WERI-Rb-1 (cell line): ENCODE data around the gene CYP4F8.
"Not testable (repeated sequence)": the region's sequence is repeated elsewhere in the genome, so short reads cannot be mapped to it uniquely, and the experiment has no call there.

ENCODE experiments used
- DNase-seq: peaks from one replicate; pipeline ENCODE4 v3.0.0-alpha.2; 2020
- H3K27ac ChIP-seq: fragments of 250-450 bp; sonication (Bioruptor Pico); 2 replicates; pipeline ENCODE4 v1.5.1; 2020; ENCODE audit warnings: mild to moderate bottlenecking, moderate library complexity
- H3K27me3 ChIP-seq: fragments of 250-450 bp; sonication (Bioruptor Pico); 2 replicates; pipeline ENCODE4 v1.5.1; 2021; ENCODE audit warnings: mild to moderate bottlenecking, low read depth, moderate library complexity; ENCODE audit not compliant: insufficient read depth, severe bottlenecking
- H3K36me3 ChIP-seq: fragments of 250-450 bp; sonication (Bioruptor Pico); 2 replicates; pipeline ENCODE4 v1.5.1; 2020; ENCODE audit warnings: mild to moderate bottlenecking, moderate library complexity
- H3K4me3 ChIP-seq: 2 replicates; pipeline ENCODE4 v1.5.1; 2011; ENCODE audit warnings: low read depth, mild to moderate bottlenecking, control low read depth, low read length
- H3K9me3 ChIP-seq: fragments of 250-450 bp; sonication (Bioruptor Pico); 2 replicates; pipeline ENCODE4 v1.5.1; 2021; ENCODE audit warnings: mild to moderate bottlenecking, moderate library complexity; ENCODE audit not compliant: severe bottlenecking
- CTCF ChIP-seq: IDR thresholded peaks from 2 replicates; pipeline ENCODE4 v1.5.1; 2011; ENCODE audit warnings: low read depth, mild to moderate bottlenecking, control low read depth, inconsistent platforms, low read length

Gene CYP4F8

GRCh38 chr19:15675560-15675959, 60.5 kb downstream of the CYP4F8 start:
- Histone ChIP-seq H3K36me3 (no peaks in the 10 kb centered on the region), H3K27ac (no peak overlapping the region), H3K9me3 (no peaks in the 10 kb centered on the region), H3K4me3 (no peak overlapping the region), H3K27me3 (peaks cover 13% of the 10 kb centered on the region)
- no peak for TF ChIP-seq CTCF
- DNase-seq = no peak

DNA sequence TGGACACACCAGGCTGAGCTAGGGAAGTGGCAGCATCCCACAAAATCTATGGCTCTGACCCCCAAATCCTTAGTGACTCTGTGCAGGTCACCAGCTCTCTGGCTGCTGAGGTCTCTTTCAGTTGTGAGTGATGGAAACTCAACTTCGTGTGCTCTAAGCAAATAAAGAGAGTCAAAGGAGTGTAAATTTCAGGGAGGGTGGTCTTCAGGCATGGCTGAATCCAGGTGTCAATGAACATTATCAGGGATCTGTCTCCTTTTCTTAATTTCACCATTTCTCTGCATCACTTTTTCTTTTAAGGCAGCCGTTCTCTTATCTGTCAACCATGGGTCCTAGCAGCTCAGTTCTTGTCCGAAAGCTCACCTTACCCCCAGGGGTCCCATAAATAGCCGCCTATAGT, 64.1 kb downstream of the CYP4F8 start:
- no peaks in the 10 kb centered on the region for H3K9me3 ChIP-seq
- no peak overlapping the region for H3K27ac ChIP-seq
- no peak overlapping the region for H3K4me3 ChIP-seq
- TF ChIP-seq CTCF = no peak
- no peak for DNase-seq
- H3K36me3 ChIP-seq = no peaks in the 10 kb centered on the region
- peaks cover 23% of the 10 kb centered on the region for H3K27me3 ChIP-seq

DNA sequence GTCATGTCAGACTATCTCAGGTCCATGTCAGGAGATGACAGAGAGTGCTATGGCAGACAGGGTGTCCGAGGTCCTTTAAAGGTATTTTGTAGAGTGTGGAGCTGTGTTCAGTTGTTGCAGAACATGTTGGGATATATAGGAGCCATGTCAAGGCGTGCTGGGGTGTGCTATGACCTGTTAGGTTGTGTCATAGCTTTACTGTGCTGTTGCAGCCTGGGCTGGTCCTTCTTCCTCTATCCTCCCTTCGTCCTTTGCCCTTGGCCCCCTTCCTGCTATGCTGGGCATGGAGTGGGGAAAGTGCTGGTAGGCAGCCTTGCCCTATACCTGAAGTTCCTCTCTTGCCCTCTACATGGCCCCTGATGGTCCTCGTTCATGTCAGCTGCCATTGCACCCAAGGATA, 64.8 kb downstream of the CYP4F8 start:
- H3K9me3 ChIP-seq, H3K27ac ChIP-seq, DNase-seq, H3K36me3 ChIP-seq, H3K4me3 ChIP-seq: not testable (repeated sequence)
- H3K27me3 ChIP-seq = peaks cover 29% of the 10 kb centered on the region
